GM04504 (cell line): ENCODE data around the gene DDIT3.

ENCODE experiments used
- DNase-seq: peaks from one replicate; pipeline ENCODE4 v3.0.0-alpha.2; 2012; ENCODE audit warnings: low read depth

The DDIT3 gene

GRCh38 chr12:57485695-57486094 is 34.6 kb downstream of the DDIT3 start:
- DNase-seq = no peak

- DNase-seq = no peak
Measured at GRCh38 chr12:57483466-57483865, 36.8 kb downstream of the DDIT3 start.

- no peak for DNase-seq
Measured at GRCh38 chr12:57481671-57482070, 38.6 kb downstream of the DDIT3 start.

- DNase-seq = no peak
Measured at GRCh38 chr12:57479376-57480115, 40.8 kb downstream of the DDIT3 start, which contains the start of gene ARHGAP9. TSS of gene ARHGAP9 (minus strand) at chr12:57479866. CDS start at chr12:57479406, 460 bp downstream.

GRCh38 chr12:57479043-57479375 is 41.3 kb downstream of the DDIT3 start:
- DNase-seq = no peak

GRCh38 chr12:57477710-57478681 is 42.3 kb downstream of the DDIT3 start:
- no peak for DNase-seq

GRCh38 chr12:57476993-57477709 is 43.2 kb downstream of the DDIT3 start:
- DNase-seq = no peak

- DNase-seq = no peak
Measured at GRCh38 chr12:57476162-57476992, 43.9 kb downstream of the DDIT3 start.

GRCh38 chr12:57475271-57476161 is 44.8 kb downstream of the DDIT3 start:
- DNase-seq = no peak

GRCh38 chr12:57474862-57475261 is 45.5 kb downstream of the DDIT3 start:
- DNase-seq = no peak

- no peak for DNase-seq
Measured at GRCh38 chr12:57474430-57474829, 45.9 kb downstream of the DDIT3 start.

GRCh38 chr12:57473886-57474285 is 46.4 kb downstream of the DDIT3 start:
- DNase-seq = no peak

- no peak for DNase-seq
Measured at GRCh38 chr12:57473392-57473791, 46.9 kb downstream of the DDIT3 start.

- no peak for DNase-seq
Measured at GRCh38 chr12:57472391-57472790, 47.9 kb downstream of the DDIT3 start.

GRCh38 chr12:57471661-57472060 is 48.7 kb downstream of the DDIT3 start:
- no peak for DNase-seq

- DNase-seq = no peak
Measured at GRCh38 chr12:57470970-57471656, 49.2 kb downstream of the DDIT3 start.

- DNase-seq = no peak
Measured at GRCh38 chr12:57470286-57470969, 49.9 kb downstream of the DDIT3 start.

GRCh38 chr12:57469296-57470164 is 50.8 kb downstream of the DDIT3 start:
- no peak for DNase-seq
